ENCODE data around the gene TMEM11. TPM values are rescaled to one million over a fixed set of nuclear protein-coding genes. Genes with fewer than 3 reads are reported as not detected.

Gene TMEM11
- total and polyA plus RNA-seq, 2 of the 8 experiments (the other 6 are each of a cell fraction or from before 2014, with no cell fraction given), result 33.3 to 90.4 TPM

- TF ChIP-seq YY1 (IDR thresholded peaks at IDR 0.05; ENCODE audit: low read depth, low read length), result peak; percentile 97
- TF ChIP-seq CHD1 (IDR thresholded peaks at IDR 0.05; ENCODE audit: low read depth, low read length), result no peak
- no peak for TF ChIP-seq RFX5 (IDR thresholded peaks at IDR 0.05; ENCODE audit: borderline replicate concordance, low read depth, low read length)
- no peak for TF ChIP-seq SAP30 (IDR thresholded peaks at IDR 0.05; ENCODE audit: insufficient read depth, insufficient replicate concordance, low read length)
- TF ChIP-seq ATF2 (IDR thresholded peaks at IDR 0.05; ENCODE audit: low read length), result no peak
- TF ChIP-seq GABPA (IDR thresholded peaks at IDR 0.05; ENCODE audit: borderline replicate concordance, insufficient read depth, low read length), result no peak
- TF ChIP-seq CBX5 (IDR thresholded peaks at IDR 0.05; ENCODE audit: low read depth, low read length), result no peak
- TF ChIP-seq EZH2 (IDR thresholded peaks at IDR 0.05; ENCODE audit: low read depth, low read length, severe bottlenecking), result no peak
- TF ChIP-seq NRF1 (IDR thresholded peaks at IDR 0.05; ENCODE audit: low read depth, low read length), result no peak
- no peak for TF ChIP-seq KDM1A (IDR thresholded peaks at IDR 0.05; ENCODE audit: borderline replicate concordance, low read length)
Observed at GRCh38 chr17:21214015-21214776, at the start of gene TMEM11 (continued).

All from H1 (cell line).